H1 (cell line): ENCODE data around the gene CANT1.

ENCODE experiments used
- BCL11A ChIP-seq, 2 experiments: IDR thresholded peaks; one replicate each; pipeline ENCODE4 v1.6.1; 2011; ENCODE audit warnings: low read depth in 2 of 2, low read length in 2 of 2, mild to moderate bottlenecking in 2 of 2
- CHD2 ChIP-seq: IDR thresholded peaks from 2 replicates; pipeline ENCODE4 v1.6.1; 2012; ENCODE audit warnings: low read length, improper control_type of control experiment
- NRF1 ChIP-seq: IDR thresholded peaks from 2 replicates; pipeline ENCODE4 v1.6.1; 2011; ENCODE audit warnings: mild to moderate bottlenecking, low read depth, low read length, improper control_type of control experiment
- POLR2A ChIP-seq, 2 experiments: IDR thresholded peaks; 1 replicate in 1 of 2; 2 replicates in 1 of 2; pipeline ENCODE4 v1.6.1; 2011; ENCODE audit warnings: low read depth in 2 of 2, low read length in 2 of 2, mild to moderate bottlenecking in 2 of 2; ENCODE audit errors: control extremely low read depth in 1 of 2
- TF ChIP-seq, protein P1 (sequence below), 3 experiments: IDR thresholded peaks; 1 replicate in 2 of 3; 2 replicates in 1 of 3; pipeline versions ENCODE4 v1.5.1 to v1.6.1; 2011; ENCODE audit warnings: low read length in 3 of 3, mild to moderate bottlenecking in 3 of 3, inconsistent platforms in 2 of 3, low read depth in 1 of 3, moderate library complexity in 1 of 3; ENCODE audit not compliant: insufficient read depth in 1 of 3; ENCODE audit errors: control extremely low read depth in 1 of 3

DNA sequence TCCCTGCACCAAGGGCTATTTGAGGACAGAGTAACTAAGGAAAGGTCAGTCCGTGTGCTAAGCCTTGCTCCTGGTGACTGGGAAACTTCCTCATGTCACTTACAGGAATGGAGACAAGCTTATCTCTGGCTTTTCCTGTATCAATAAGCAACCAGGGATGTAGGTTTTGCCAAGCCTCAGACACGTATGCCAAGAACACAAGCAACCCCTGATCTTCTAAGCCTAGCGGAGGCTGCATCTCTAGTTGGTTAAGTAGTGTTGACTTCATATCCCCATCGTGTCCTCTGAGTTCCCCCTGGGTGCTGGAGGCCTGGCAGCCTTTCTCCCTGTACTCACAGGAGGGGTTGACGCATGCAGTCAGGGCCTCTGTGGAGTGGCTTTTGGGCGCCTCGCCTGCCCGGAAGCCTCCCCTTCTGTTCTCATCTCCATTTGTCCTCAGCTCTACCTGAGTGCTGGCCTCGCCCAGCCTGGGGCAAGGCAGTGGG is 13.0 kb upstream of the CANT1 start:
- TF ChIP-seq BCL11A (IDR thresholded peaks at IDR 0.05; ENCODE audit: low read depth in 2 of 2, low read length in 2 of 2), result no peak
- TF ChIP-seq, protein P1, sequence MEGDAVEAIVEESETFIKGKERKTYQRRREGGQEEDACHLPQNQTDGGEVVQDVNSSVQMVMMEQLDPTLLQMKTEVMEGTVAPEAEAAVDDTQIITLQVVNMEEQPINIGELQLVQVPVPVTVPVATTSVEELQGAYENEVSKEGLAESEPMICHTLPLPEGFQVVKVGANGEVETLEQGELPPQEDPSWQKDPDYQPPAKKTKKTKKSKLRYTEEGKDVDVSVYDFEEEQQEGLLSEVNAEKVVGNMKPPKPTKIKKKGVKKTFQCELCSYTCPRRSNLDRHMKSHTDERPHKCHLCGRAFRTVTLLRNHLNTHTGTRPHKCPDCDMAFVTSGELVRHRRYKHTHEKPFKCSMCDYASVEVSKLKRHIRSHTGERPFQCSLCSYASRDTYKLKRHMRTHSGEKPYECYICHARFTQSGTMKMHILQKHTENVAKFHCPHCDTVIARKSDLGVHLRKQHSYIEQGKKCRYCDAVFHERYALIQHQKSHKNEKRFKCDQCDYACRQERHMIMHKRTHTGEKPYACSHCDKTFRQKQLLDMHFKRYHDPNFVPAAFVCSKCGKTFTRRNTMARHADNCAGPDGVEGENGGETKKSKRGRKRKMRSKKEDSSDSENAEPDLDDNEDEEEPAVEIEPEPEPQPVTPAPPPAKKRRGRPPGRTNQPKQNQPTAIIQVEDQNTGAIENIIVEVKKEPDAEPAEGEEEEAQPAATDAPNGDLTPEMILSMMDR (IDR thresholded peaks at IDR 0.05; ENCODE audit: control extremely low read depth in 1 of 3, insufficient read depth in 1 of 3, low read depth in 1 of 3, low read length in 3 of 3), result no peak
- TF ChIP-seq POLR2A (IDR thresholded peaks at IDR 0.05; ENCODE audit: control extremely low read depth in 1 of 2, low read depth in 2 of 2, low read length in 2 of 2), result no peak
- no peak for TF ChIP-seq CHD2
- TF ChIP-seq NRF1, result no peak
